ENCODE results near the gene KPNA1.

DNA sequence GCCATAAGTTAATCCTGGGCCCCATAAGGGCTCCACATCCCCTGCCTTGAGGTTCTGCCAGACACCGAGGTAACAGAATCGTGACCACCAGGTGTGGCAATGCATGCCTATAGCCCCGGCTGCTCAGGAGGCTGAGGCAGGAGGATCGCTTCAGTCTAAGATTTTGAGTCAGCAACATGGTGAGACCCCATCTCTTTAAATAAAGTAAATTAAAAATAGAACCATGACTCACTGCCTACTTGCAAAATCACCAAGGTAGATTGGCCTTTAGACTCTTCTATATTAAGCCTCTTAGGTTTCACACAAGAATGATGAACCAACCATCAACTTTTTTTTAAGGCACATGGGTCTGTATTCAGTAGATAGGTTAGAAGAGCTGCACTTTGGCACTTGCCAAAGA, 108.5 kb downstream of the KPNA1 start:
- TF ChIP-seq, protein P1, sequence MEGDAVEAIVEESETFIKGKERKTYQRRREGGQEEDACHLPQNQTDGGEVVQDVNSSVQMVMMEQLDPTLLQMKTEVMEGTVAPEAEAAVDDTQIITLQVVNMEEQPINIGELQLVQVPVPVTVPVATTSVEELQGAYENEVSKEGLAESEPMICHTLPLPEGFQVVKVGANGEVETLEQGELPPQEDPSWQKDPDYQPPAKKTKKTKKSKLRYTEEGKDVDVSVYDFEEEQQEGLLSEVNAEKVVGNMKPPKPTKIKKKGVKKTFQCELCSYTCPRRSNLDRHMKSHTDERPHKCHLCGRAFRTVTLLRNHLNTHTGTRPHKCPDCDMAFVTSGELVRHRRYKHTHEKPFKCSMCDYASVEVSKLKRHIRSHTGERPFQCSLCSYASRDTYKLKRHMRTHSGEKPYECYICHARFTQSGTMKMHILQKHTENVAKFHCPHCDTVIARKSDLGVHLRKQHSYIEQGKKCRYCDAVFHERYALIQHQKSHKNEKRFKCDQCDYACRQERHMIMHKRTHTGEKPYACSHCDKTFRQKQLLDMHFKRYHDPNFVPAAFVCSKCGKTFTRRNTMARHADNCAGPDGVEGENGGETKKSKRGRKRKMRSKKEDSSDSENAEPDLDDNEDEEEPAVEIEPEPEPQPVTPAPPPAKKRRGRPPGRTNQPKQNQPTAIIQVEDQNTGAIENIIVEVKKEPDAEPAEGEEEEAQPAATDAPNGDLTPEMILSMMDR (IDR thresholded peaks at IDR 0.05; ENCODE audit: low read depth, low read length): no peak
- TF ChIP-seq POLR2A (IDR thresholded peaks at IDR 0.05; ENCODE audit: extremely low read depth, insufficient read length): no peak
- TF ChIP-seq, protein P2, sequence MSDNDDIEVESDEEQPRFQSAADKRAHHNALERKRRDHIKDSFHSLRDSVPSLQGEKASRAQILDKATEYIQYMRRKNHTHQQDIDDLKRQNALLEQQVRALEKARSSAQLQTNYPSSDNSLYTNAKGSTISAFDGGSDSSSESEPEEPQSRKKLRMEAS (IDR thresholded peaks at IDR 0.05; ENCODE audit: low read depth, low read length): no peak
- TF ChIP-seq MYC (IDR thresholded peaks at IDR 0.05; ENCODE audit: low read depth, low read length): no peak
